Pulmonary artery endothelial cell (primary cell): Measurements from ENCODE around the gene KCNA5. TPM values are rescaled to one million over a fixed set of nuclear protein-coding genes. Genes with fewer than 3 reads are reported as not detected.

Experiments
- DNase-seq: peaks from one replicate; pipeline ENCODE4 v3.0.0-alpha.2; 2011; ENCODE audit warnings: low read depth, low spot score
- total RNA-seq: library from RNA; depleted of rRNA; stranded (reverse); fragments of >200 nt; gene quantifications from 2 replicates; pipeline ENCODE4 v1.2.3, GENCODE V29; 2014

KCNA5 gene
- total RNA-seq, 1 donor from 2014 or later, result not detected

DNA sequence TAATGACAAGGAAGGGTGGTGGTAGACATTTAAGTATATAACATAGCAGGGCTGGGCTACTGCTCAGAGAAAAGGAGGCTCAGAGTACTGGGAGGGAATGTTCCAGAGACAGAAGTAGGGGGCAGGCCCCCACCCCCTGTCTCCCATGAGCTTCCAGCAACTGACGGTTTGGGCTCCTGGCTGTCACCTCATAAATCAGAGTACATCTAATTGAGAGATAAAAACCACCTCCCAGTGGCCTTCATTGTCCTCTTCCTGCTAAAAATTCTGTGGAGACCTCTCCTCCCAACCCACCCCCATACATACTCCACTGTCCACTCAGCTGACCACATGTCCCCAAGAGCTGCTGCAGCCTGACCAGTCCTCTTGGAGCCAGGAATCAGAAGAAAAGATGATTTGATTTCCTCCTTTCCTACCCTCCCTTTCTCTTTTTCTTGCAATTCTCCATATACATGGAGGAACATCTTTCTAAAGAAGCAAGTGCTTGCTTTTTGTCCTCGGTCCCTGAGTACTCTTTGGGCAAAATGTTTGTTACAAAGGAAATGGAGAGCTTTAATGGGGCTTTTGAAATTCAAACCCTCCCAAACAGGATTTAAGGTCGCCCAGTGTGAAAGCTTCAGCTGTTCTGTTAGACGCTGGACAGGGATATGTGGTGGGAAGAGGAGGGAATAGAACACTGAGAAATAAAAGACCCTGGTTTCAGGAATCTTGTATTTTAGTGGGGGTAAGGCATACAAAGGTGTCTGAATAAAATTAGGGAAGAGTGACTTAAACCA, 16.4 kb upstream of the KCNA5 start:
- no peak for DNase-seq

GRCh38 chr12:5030066-5030465, 13.6 kb upstream of the KCNA5 start:
- DNase-seq, result no peak

DNA sequence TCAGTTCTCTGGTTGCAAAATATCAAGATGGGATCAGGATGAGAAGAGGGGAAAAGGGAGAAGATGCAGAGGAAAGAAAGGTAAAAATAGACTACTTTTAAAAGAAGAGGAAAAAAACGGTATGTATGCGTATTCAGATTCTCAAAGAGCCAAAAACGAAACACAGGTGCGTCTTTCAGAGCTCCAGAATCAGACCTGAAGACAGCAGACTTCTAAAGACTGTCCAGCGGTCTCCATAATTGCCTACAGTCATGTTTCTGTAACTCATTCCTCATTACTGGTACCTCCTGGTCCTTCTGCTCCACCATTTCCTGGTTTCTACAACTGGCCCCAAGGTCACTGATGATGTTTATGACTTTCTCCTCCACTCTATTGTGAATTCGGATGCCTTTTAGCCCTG, 12.4 kb upstream of the KCNA5 start:
- DNase-seq, result no peak

- DNase-seq, result no peak
Observed at GRCh38 chr12:5031958-5032357, 11.7 kb upstream of the KCNA5 start.

DNA sequence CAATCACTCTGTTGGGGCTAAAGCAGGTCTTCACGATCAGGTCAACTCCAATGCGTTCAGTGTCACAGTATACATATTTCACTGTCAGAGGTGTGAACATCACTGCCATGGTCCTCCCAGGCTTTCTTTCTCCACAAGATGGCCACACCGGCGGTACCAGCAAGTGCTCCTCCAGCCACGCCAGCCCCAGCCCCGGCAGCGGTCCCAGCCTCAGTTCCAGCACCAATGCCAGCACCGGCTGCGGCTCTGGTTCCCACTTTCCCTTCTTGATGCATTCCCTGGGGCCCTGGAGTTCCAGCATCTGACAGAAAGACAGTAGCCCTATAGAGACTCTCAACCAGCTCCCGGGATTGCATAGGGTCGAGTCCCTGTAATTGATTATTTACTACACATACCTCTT, 10.9 kb upstream of the KCNA5 start:
- no peak for DNase-seq

DNA sequence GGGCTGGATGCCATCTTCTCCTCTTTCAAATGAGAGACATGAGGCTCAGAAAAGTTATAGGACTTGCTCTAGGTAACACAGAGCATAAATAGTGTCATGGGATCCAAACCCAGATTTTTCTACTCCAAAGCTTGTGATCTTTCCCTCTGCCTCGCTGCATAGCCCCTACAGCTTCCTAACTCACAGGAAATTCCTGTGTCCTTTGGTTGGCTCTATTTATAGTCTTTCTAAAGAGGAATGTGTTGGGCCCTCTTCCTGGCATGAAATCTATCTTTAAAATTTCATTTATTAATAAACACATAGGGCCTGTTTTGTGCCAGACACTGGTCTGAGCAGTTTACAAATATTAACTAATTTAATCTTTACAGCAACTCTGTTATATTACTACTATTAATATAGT, 9.8 kb upstream of the KCNA5 start:
- DNase-seq, result no peak

- DNase-seq, result no peak
Observed at GRCh38 chr12:5034603-5035002, 9.1 kb upstream of the KCNA5 start.

GRCh38 chr12:5035618-5036017, 8.1 kb upstream of the KCNA5 start:
- no peak for DNase-seq

DNA sequence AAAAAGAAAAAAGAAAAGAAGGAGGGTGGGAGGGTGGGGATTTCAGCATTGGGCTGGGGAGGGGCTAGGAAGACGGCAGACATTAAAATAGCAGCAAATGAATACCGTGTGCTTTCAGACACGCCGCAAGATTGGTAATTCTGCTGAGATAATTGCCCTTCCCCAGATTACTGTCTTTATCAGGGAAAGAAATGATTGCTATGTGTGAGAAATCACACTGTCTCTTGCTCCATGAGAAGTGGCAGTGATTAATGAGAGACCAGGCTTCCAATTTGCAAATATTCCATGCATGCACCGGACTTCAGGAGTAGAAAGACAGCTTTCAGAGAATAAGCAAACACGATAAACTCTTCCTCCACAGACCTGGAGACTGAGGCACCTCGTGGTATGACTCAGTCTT, 7.6 kb upstream of the KCNA5 start:
- DNase-seq, result no peak

- DNase-seq, result no peak
Observed at GRCh38 chr12:5037795-5038357, 5.8 kb upstream of the KCNA5 start.

DNA sequence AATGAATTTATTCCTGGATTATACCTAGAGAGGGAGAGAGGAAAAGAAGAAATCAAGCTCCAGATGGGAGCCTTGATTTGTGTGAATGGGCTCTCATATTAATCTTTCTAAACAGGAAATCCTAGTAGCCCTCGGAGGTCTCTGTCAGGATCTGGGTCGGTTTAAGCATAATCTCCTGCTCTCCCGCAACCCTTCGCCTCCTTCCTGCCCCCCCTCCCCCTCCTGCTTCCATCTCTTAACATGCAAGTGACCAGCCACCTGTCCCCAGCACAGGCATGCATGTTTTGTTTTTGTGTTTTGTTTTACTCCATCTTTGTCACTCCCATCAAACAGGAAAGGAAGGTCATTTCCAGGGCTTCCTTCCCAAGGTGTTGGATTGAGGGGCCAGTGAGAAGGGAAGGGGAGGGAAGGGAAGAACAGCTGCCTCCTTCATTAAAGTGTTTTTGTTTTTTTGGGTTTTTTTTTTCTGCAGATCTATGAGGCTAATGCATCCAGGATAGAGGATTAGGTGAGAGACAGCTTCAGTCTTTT, 4.8 kb upstream of the KCNA5 start:
- no peak for DNase-seq

- DNase-seq, result no peak
Observed at GRCh38 chr12:5039815-5040214, 3.9 kb upstream of the KCNA5 start.

- no peak for DNase-seq
Observed at GRCh38 chr12:5040368-5040767, 3.3 kb upstream of the KCNA5 start.

- no peak for DNase-seq
Observed at GRCh38 chr12:5044420-5045295, 979 bp downstream of the KCNA5 start.

DNA sequence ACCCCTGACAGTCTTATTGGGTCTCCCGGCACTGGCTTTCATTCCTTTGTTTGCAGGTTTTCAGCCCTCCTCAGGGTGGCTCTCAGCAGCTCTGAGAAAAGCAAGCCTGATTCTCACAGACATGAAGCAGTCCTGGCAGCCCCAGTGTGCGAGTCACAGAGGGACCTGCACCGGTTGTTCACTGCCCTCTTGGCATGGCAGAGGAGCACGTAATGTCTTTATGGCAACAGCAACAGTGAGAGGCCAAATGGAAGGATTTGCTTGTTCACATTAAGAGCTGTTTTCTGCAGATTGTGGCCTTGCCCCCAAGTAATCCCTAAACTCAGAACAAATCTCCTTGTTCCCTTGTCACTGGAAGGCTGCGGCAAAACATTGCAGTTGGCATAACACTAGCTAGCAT, 3.4 kb downstream of the KCNA5 start:
- DNase-seq, result no peak

- DNase-seq, result no peak
Observed at GRCh38 chr12:5047729-5048128, 4.0 kb downstream of the KCNA5 start.

DNA sequence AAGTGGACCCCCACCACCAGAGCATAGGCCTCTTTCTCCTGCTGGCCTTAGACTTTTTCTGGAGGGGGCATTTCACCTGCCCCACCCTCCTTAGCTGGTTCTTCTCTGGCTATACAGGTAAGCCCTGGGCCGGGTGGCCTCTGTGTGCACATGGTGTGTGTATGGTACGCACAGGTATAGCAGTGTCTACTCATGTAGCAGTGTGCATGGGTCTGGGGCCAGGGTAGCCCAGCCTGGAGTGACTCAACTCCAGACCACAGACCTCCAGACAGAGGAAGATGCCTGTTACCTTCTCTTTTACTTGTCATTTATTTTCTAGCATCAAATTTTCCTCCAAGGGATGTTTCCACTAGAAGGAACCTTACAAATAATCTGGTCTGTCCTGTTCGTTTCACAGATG, 6.9 kb downstream of the KCNA5 start:
- DNase-seq, result no peak

GRCh38 chr12:5051334-5051733, 7.7 kb downstream of the KCNA5 start:
- DNase-seq, result no peak

- no peak for DNase-seq
Observed at GRCh38 chr12:5051913-5052312, 8.2 kb downstream of the KCNA5 start.

DNA sequence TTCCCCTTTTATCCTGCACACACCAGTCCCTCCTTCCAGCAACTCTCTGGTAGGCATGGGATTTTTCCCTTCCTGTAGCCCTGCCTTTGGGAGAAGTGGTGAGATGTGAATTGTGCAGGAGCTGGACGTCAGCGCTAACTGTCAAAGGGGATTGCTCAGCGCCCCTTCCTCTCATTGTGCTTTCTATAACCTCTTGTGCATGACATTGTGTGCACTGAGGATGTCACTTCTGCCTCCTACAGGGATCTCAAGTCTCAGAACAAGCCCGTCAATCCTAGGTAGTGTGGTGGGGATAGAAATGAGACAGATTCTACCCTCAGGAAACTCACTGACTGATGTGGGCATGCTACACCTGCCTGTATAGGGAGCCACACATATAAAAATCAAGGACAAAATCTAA, 8.7 kb downstream of the KCNA5 start:
- no peak for DNase-seq

- no peak for DNase-seq
Observed at GRCh38 chr12:5059358-5059757, 15.7 kb downstream of the KCNA5 start.

GRCh38 chr12:5060958-5061357, 17.3 kb downstream of the KCNA5 start:
- no peak for DNase-seq
